OCI-LY3 (cell line): ENCODE results near the gene OR6A2.

Experiments used
- CTCF ChIP-seq: fragments of 200-600, 300-600 bp; sonication (generic); IDR thresholded peaks from 2 replicates; pipeline ENCODE4 v1.5.1; 2014; ENCODE audit warnings: antibody characterized with exemption, low read length, low read depth
- EZH2phosphoT487 ChIP-seq: fragments of 200-600 bp; shearing (Covaris generic); IDR thresholded peaks from 2 replicates; pipeline ENCODE4 v1.6.1; 2018; ENCODE audit warnings: antibody characterized with exemption, mixed run types, low read depth

GRCh38 chr11:6845383-6845782 is 45.9 kb upstream of the OR6A2 start, which contains the start of gene OR10A5:
- TF ChIP-seq EZH2phosphoT487 (no peak), CTCF (no peak)
